SK-N-SH (cell line): Measurements from ENCODE around the gene SPEF2. TPM values are rescaled to one million over a fixed set of nuclear protein-coding genes. Genes with fewer than 3 reads are reported as not detected.

Experiments
- CTCF ChIA-PET: fragments of 300-600, 350-600 bp; formaldehyde crosslinking; extraction: SDS; loops from one replicate; lab custom pipeline; 2021; lab: Yijun Ruan, JAX
- POLR2A ChIA-PET: fragments of 350-600 bp; sonication (Branson Sonifier 250); formaldehyde crosslinking; extraction: SDS; loops from one replicate; lab custom pipeline; 2020; ENCODE audit warnings: antibody characterized with exemption, inconsistent platforms; lab: Yijun Ruan, JAX
- DNase-seq: peaks from one replicate; pipeline ENCODE4 v3.0.0; 2012
- H2AFZ ChIP-seq: fragments of 200-600 bp; sonication (generic); 2 replicates; pipeline ENCODE4 v1.8.1; 2016; ENCODE audit warnings: antibody characterized with exemption, mild to moderate bottlenecking, low read depth
- H3F3A ChIP-seq: fragments of 200-600 bp; sonication (generic); replicated peaks from 2 replicates; pipeline ENCODE3; 2016; ENCODE audit warnings: antibody characterized with exemption, mild to moderate bottlenecking; ENCODE audit not compliant: insufficient read depth
- H3K27ac ChIP-seq, 2 experiments: fragments of 200-500 bp in 1 of 2; fragments of 200-600 bp in 1 of 2; sonication (Bioruptor generic) in 1 of 2; sonication (generic), shearing (Covaris generic) in 1 of 2; 2 replicates each; pipeline versions ENCODE4 v1.5.1 to v1.6.1; 2014 to 2016; ENCODE audit warnings: low read depth in 2 of 2, inconsistent platforms in 1 of 2, low read length in 1 of 2, mild to moderate bottlenecking in 1 of 2, mixed read lengths in 1 of 2
- H3K27me3 ChIP-seq: fragments of 200-600 bp; sonication (generic), shearing (Covaris generic); 2 replicates; pipeline ENCODE4 v1.6.1; 2016; ENCODE audit warnings: mixed run types; ENCODE audit not compliant: insufficient read depth
- H3K36me3 ChIP-seq, 2 experiments: fragments of 200-500 bp in 1 of 2; fragments of 200-600 bp in 1 of 2; sonication (Bioruptor generic) in 1 of 2; sonication (generic) in 1 of 2; replicated peaks in 1 of 2; 2 replicates each; pipeline versions ENCODE3 to v1.5.1; 2014 to 2016; ENCODE audit warnings: low read length in 1 of 2, mild to moderate bottlenecking in 1 of 2; ENCODE audit not compliant: insufficient read depth in 2 of 2, control insufficient read depth in 1 of 2
- H3K4me1 ChIP-seq, 2 experiments: fragments of 200-500 bp in 1 of 2; fragments of 200-600 bp in 1 of 2; sonication (Bioruptor generic) in 1 of 2; sonication (generic), shearing (Covaris generic) in 1 of 2; 2 replicates each; pipeline versions ENCODE4 v1.5.1 to v1.6.1; 2014 to 2016; ENCODE audit warnings: low read depth in 1 of 2, low read length in 1 of 2, mixed run types in 1 of 2; ENCODE audit not compliant: insufficient read depth in 2 of 2, control insufficient read depth in 1 of 2
- H3K4me2 ChIP-seq: fragments of 200-600 bp; sonication (generic), shearing (Covaris generic); 2 replicates; pipeline ENCODE4 v1.6.1; 2017; ENCODE audit warnings: mixed run types
- H3K4me3 ChIP-seq, 2 experiments: fragments of 200-500 bp in 1 of 2; fragments of 200-600 bp in 1 of 2; sonication (Bioruptor generic) in 1 of 2; sonication (generic), shearing (Covaris generic) in 1 of 2; 2 replicates each; pipeline versions ENCODE4 v1.5.1 to v1.8.1; 2014 to 2016; ENCODE audit warnings: low read depth in 2 of 2, inconsistent platforms in 1 of 2, low read length in 1 of 2, mild to moderate bottlenecking in 1 of 2, mixed read lengths in 1 of 2, moderate library complexity in 1 of 2
- H3K79me2 ChIP-seq: fragments of 200-600 bp; sonication (generic); 2 replicates; pipeline ENCODE4 v1.8.1; 2017; ENCODE audit warnings: mild to moderate bottlenecking; ENCODE audit not compliant: insufficient read depth
- H3K9ac ChIP-seq: fragments of 200-600 bp; sonication (generic); 2 replicates; pipeline ENCODE4 v1.6.1; 2017; ENCODE audit warnings: mixed run types
- H3K9me2 ChIP-seq: fragments of 200-600 bp; sonication (generic); 2 replicates; pipeline ENCODE4 v1.6.1; 2017; ENCODE audit warnings: mixed run types
- H3K9me3 ChIP-seq: fragments of 200-600 bp; sonication (generic); 2 replicates; pipeline ENCODE4 v1.6.1; 2017; ENCODE audit warnings: mixed run types, mild to moderate bottlenecking, moderate library complexity
- H4K20me1 ChIP-seq: fragments of 200-600 bp; sonication (generic); 2 replicates; pipeline ENCODE4 v1.6.1; 2017; ENCODE audit warnings: mild to moderate bottlenecking, mixed run types; ENCODE audit not compliant: insufficient read depth
- ELF1 ChIP-seq: IDR thresholded peaks from 2 replicates; pipeline ENCODE4 v1.4.0; 2012
- FOXM1 ChIP-seq: IDR thresholded peaks from 2 replicates; pipeline ENCODE4 v1.4.0; 2012; ENCODE audit warnings: low read depth, mild to moderate bottlenecking
- RCOR1 ChIP-seq: fragments of 150-350 bp; IDR thresholded peaks from 2 replicates; pipeline ENCODE4 v1.6.1; 2017; ENCODE audit warnings: antibody characterized with exemption, low read length
- RXRA ChIP-seq: IDR thresholded peaks from 2 replicates; pipeline ENCODE4 v1.4.0; 2012; ENCODE audit warnings: low read depth, mild to moderate bottlenecking, borderline replicate concordance
- SIN3A ChIP-seq: IDR thresholded peaks from 2 replicates; pipeline ENCODE4 v1.6.1; 2012; ENCODE audit warnings: low read depth, mild to moderate bottlenecking, low read length, moderate library complexity, borderline replicate concordance
- SMC3 ChIP-seq: IDR thresholded peaks from 2 replicates; pipeline ENCODE4 v1.6.1; 2012; ENCODE audit warnings: low read depth, low read length, improper control_type of control experiment
- TAF1 ChIP-seq: IDR thresholded peaks from 2 replicates; pipeline ENCODE4 v1.6.1; 2012; ENCODE audit warnings: low read depth, mild to moderate bottlenecking, low read length, moderate library complexity, borderline replicate concordance
- WGBS: methylation state at CpG from one replicate; pipeline ENCODE4 v1.1.6; 2017; ENCODE audit warnings: low lambda C conversion rate; 5-methylcytosine and 5-hydroxymethylcytosine counted together
- polyA plus RNA-seq, 3 experiments: library from polyadenylated mRNA; depleted of rRNA; stranded (reverse); fragments of >200 nt; gene quantifications; 2 replicates each; pipeline ENCODE4 v1.2.3, GENCODE V29; 2012
- TF ChIP-seq, protein P1 (sequence below): IDR thresholded peaks from 2 replicates; pipeline ENCODE4 v1.4.0; 2012; ENCODE audit warnings: low read depth
- TF ChIP-seq, protein P2 (sequence below): IDR thresholded peaks from 2 replicates; pipeline ENCODE4 v1.6.1; 2012; ENCODE audit warnings: mild to moderate bottlenecking, low read depth, low read length, moderate library complexity
- TF ChIP-seq, protein P3 (sequence below): IDR thresholded peaks from 2 replicates; pipeline ENCODE4 v1.4.0; 2012; ENCODE audit warnings: low read depth, borderline replicate concordance

The SPEF2 gene
- polyA plus RNA-seq, 1 of the 3 experiments (the other 2 are of a cell fraction), result 1.6 TPM

DNA sequence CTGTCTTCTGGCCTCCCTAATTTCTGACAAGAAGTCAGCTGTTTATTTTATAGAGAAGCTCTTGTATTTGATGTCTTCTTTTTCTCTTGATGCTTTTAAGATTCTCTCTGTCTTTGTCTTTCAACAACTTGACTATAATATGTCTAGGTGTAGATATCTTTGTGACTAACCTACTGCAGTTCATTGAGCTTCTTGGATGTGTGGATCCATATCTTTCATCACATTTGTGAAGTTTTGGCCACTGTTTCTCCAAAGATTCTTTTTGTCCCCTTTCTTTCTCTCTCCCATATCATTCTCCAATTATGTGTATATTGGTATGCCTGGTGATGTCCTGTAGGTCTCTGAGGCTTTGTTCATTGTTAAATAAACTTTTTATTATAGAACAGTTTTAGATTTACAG, 16.7 kb downstream of the SPEF2 start:
- H3F3A ChIP-seq, result no peaks in the 10 kb centered on the region
- H3K27ac ChIP-seq, result no peak overlapping the region
- H3K9me2 ChIP-seq, result no peaks in the 10 kb centered on the region
- DNase-seq, result no peak
- no peaks in the 10 kb centered on the region for H4K20me1 ChIP-seq
- no peak for TF ChIP-seq RXRA
- TF ChIP-seq, protein P1, sequence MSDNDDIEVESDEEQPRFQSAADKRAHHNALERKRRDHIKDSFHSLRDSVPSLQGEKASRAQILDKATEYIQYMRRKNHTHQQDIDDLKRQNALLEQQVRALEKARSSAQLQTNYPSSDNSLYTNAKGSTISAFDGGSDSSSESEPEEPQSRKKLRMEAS, result no peak
- no peak for TF ChIP-seq FOXM1
- TF ChIP-seq TAF1, result no peak
- TF ChIP-seq, protein P2, sequence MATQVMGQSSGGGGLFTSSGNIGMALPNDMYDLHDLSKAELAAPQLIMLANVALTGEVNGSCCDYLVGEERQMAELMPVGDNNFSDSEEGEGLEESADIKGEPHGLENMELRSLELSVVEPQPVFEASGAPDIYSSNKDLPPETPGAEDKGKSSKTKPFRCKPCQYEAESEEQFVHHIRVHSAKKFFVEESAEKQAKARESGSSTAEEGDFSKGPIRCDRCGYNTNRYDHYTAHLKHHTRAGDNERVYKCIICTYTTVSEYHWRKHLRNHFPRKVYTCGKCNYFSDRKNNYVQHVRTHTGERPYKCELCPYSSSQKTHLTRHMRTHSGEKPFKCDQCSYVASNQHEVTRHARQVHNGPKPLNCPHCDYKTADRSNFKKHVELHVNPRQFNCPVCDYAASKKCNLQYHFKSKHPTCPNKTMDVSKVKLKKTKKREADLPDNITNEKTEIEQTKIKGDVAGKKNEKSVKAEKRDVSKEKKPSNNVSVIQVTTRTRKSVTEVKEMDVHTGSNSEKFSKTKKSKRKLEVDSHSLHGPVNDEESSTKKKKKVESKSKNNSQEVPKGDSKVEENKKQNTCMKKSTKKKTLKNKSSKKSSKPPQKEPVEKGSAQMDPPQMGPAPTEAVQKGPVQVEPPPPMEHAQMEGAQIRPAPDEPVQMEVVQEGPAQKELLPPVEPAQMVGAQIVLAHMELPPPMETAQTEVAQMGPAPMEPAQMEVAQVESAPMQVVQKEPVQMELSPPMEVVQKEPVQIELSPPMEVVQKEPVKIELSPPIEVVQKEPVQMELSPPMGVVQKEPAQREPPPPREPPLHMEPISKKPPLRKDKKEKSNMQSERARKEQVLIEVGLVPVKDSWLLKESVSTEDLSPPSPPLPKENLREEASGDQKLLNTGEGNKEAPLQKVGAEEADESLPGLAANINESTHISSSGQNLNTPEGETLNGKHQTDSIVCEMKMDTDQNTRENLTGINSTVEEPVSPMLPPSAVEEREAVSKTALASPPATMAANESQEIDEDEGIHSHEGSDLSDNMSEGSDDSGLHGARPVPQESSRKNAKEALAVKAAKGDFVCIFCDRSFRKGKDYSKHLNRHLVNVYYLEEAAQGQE, result no peak
- ChIA-PET POLR2A (no interaction called here), CTCF (no interaction called here)
- H3K36me3 ChIP-seq, result peaks cover 0 to 8% of the 10 kb centered on the region in 2 experiments
- no peak overlapping the region for H3K4me2 ChIP-seq
- H3K9ac ChIP-seq, result no peak overlapping the region
- H3K27me3 ChIP-seq, result no peaks in the 10 kb centered on the region
- peaks cover 9% of the 10 kb centered on the region; the same call in 1 of the 2 replicates for H3K9me3 ChIP-seq
- no peaks in the 10 kb centered on the region for H3K4me1 ChIP-seq
- H3K79me2 ChIP-seq, result no peaks in the 10 kb centered on the region
- H3K4me3 ChIP-seq, result no peak overlapping the region
- no peak overlapping the region for H2AFZ ChIP-seq

DNA sequence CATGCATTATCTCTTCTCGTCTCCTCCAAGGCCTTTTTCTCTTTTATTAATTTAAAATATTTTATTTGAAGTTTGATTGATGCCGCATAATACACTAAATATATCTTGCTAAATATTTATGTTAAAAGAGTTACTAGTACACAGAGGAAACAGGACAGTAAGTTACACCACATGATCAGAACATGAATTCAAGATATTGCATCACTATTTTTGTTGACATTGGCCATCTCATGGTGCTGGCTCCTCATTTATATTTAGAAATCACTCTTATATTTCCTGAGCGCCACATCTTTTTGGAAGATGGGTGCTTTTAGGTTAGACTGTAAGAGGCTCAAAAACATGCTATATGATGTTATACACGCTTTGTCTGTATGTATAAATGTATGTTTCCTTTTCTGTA, 23.0 kb downstream of the SPEF2 start:
- Histone ChIP-seq H3K4me1 (no peaks in the 10 kb centered on the region), H4K20me1 (no peaks in the 10 kb centered on the region), H3K27me3 (no peaks in the 10 kb centered on the region), H3K27ac (no peak overlapping the region), H3K9me3 (no peaks in the 10 kb centered on the region), H3K9me2 (no peaks in the 10 kb centered on the region), H3K36me3 (no peaks in the 10 kb centered on the region), H3F3A (no peaks in the 10 kb centered on the region), H2AFZ (no peak overlapping the region), H3K4me3 (no peak overlapping the region), H3K79me2 (no peaks in the 10 kb centered on the region), H3K9ac (no peak overlapping the region), H3K4me2 (no peak overlapping the region)
- TF ChIP-seq SMC3 (no peak), RCOR1 (no peak), ELF1 (no peak), SIN3A (no peak)
- TF ChIP-seq, protein P3, sequence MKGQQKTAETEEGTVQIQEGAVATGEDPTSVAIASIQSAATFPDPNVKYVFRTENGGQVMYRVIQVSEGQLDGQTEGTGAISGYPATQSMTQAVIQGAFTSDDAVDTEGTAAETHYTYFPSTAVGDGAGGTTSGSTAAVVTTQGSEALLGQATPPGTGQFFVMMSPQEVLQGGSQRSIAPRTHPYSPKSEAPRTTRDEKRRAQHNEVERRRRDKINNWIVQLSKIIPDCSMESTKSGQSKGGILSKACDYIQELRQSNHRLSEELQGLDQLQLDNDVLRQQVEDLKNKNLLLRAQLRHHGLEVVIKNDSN, result no peak
- ChIA-PET CTCF (interaction anchor here (1.5 kb wide), 1 partner anchor 137 kb away, joined by 3 read pairs; no protein-coding TSS in a partner anchor), POLR2A (no interaction called here)
- WGBS, result 74% methylated on average over 4 of the region's 4 CpGs
- no peak for DNase-seq
